PC-3 (cell line): Measurements from ENCODE around the gene CD82.

Experiments used
- EZH2 ChIP-seq: fragments of 300-600 bp; sonication (generic); IDR thresholded peaks from one replicate; pipeline ENCODE4 v1.6.1; 2017; ENCODE audit warnings: antibody characterized with exemption, mild to moderate bottlenecking, low read length; ENCODE audit not compliant: unreplicated experiment
- EZH2phosphoT487 ChIP-seq: fragments of 300-600 bp; sonication (generic); IDR thresholded peaks from 2 replicates; pipeline ENCODE4 v1.6.1; 2018; ENCODE audit warnings: mild to moderate bottlenecking, antibody characterized with exemption, low read length, borderline replicate concordance
- TF ChIP-seq, protein P1 (sequence below): fragments of 300-600 bp; sonication (generic); conservative IDR thresholded peaks from 2 replicates; pipeline ENCODE4 v1.5.1; 2017; ENCODE audit warnings: antibody characterized with exemption, low read depth, mild to moderate bottlenecking, low read length

DNA sequence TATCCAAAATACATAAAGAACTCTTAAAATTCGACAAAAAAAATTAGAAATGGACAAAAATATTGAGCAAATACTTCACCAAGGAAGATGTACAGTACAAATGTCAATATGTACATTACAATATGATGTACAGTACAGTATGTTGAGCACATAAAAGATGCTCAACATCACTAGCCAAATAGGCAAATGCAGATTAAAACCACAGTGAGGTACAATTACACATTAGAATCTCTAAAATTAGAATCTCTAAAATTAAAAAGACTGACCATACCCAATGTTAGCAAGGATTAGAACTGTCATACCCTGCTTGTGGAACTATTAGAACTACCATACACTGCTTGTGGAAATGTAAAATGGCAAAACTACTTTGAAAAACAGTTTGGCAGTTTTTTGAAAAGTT is 82.6 kb downstream of the CD82 start:
- TF ChIP-seq, protein P1, sequence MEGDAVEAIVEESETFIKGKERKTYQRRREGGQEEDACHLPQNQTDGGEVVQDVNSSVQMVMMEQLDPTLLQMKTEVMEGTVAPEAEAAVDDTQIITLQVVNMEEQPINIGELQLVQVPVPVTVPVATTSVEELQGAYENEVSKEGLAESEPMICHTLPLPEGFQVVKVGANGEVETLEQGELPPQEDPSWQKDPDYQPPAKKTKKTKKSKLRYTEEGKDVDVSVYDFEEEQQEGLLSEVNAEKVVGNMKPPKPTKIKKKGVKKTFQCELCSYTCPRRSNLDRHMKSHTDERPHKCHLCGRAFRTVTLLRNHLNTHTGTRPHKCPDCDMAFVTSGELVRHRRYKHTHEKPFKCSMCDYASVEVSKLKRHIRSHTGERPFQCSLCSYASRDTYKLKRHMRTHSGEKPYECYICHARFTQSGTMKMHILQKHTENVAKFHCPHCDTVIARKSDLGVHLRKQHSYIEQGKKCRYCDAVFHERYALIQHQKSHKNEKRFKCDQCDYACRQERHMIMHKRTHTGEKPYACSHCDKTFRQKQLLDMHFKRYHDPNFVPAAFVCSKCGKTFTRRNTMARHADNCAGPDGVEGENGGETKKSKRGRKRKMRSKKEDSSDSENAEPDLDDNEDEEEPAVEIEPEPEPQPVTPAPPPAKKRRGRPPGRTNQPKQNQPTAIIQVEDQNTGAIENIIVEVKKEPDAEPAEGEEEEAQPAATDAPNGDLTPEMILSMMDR = no peak
- no peak for TF ChIP-seq EZH2
- TF ChIP-seq EZH2phosphoT487 = no peak
